Effector memory CD8-positive, alpha-beta T cell (primary cell): Measurements from ENCODE around the gene TMEM209.

Experiments used
- ATAC-seq: fragments of 150-1000 bp; cut with Tn5 transposase; replicated peaks from 2 replicates; pipeline ENCODE4 v1.10.0; 2021; ENCODE audit warnings: mild to moderate bottlenecking, moderate library complexity
- DNase-seq, 3 experiments: peaks; one replicate each; pipeline ENCODE4 v3.0.0; 2021
- H3K27ac Mint-ChIP-seq, 2 donors: one replicate each; pipeline ENCODE4 v1.8.0; 2022; ENCODE audit warnings: mild to moderate bottlenecking in 2 of 2, mixed read lengths in 2 of 2, moderate library complexity in 2 of 2
- H3K27me3 Mint-ChIP-seq, 2 donors: one replicate each; pipeline ENCODE4 v1.8.0; 2022; ENCODE audit warnings: mixed read lengths in 2 of 2
- H3K36me3 Mint-ChIP-seq: one replicate; pipeline ENCODE4 v1.8.0; 2022; ENCODE audit warnings: mild to moderate bottlenecking, moderate library complexity, mixed read lengths; ENCODE audit not compliant: insufficient read depth
- H3K4me1 Mint-ChIP-seq, 2 donors: one replicate each; pipeline ENCODE4 v1.8.0; 2022; ENCODE audit warnings: low read depth in 2 of 2, mixed read lengths in 2 of 2
- H3K4me3 Mint-ChIP-seq, 2 donors: one replicate each; pipeline ENCODE4 v1.8.0; 2022; ENCODE audit warnings: mild to moderate bottlenecking in 2 of 2, mixed read lengths in 2 of 2, moderate library complexity in 2 of 2
- H3K9me3 Mint-ChIP-seq, 2 donors: one replicate each; pipeline ENCODE4 v1.8.0; 2022; ENCODE audit warnings: mixed read lengths in 2 of 2

The TMEM209 gene

DNA sequence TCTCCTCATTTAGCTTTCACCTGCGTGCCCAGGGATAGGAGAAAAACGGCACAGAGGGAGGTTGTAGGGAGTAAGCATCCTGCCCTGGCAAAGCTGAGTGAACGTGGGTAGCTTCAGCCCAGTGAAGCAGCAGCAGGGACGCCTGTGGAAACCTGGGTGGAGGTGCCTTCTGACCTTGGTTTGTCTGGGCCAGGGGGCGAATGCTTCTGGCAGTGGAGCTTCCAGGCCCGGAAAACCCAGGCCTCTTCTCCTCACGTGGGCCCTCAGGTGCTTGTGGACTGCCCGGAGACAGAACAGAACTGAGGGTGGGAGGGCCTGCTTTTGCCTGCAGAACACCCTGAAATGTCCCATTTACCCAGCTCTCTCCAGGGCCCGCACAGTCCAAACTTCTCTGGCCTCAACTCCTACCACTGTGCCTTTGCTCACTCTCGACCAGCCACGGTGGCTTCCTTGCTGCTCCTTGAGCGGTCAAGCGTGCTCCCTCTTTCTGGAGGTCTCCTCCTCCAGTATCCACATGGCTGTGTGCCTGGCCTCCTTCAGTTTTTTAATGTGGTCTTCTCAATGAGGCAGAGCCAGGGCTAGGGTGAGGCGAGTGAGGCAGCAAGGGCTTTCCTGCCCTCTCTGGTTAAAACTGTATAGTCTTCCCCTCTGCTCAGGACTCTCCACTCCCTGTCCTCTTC lies 62.4 kb downstream of the TMEM209 start:
- no peak overlapping the region for H3K27ac Mint-ChIP-seq

DNA sequence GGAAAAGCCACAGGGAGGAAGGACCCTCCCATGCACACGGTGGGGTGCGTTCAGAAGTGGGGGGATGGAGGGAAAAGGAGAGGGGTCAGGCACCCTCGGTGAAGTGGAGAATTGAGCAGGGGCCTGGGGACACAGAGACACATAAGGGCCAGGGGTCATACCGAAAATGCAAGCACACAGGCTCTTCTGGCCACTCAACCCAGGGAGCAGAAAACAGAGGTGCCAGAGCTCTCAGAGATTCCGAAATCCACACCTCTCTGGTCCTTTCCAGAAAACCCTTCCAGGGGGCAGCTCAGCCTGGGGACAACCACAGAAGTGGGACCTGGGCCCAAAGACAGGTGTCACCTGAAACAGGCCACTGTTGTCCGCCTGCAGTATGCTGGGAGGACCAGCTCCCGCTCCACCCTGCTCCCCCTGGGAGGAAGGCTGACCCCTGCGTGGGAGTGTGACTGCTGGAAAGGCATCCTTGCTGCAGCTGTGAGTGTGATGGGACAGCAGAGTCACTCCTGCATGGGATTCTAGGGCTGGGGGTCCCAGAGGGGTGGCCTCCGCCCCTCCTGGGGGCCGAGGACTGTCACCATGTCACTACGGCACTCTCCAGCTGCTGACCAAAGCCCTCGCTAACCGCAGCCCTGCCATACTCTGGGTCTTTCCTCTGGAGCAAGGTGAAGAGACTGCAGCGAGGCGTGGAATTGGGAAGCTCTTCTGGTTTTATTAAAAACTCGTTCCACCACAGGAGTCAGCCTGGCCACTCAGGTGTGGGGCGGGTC lies 63.1 kb downstream of the TMEM209 start:
- H3K27ac Mint-ChIP-seq: peak overlapping the region; percentile 49 to 75
- ATAC-seq (no peak), DNase-seq (no peak)
- no peaks in the 10 kb centered on the region for H3K9me3 Mint-ChIP-seq
- peak overlapping the region; percentile 67 to 69 for H3K4me3 Mint-ChIP-seq
- peaks cover 7% of the 10 kb centered on the region for H3K36me3 Mint-ChIP-seq
- H3K4me1 Mint-ChIP-seq: peaks cover 0 to 8% of the 10 kb centered on the region in 2 donors
- no peaks in the 10 kb centered on the region for H3K27me3 Mint-ChIP-seq

More for the DNA sequence above, 62.4 kb downstream of the TMEM209 start:
- no peaks in the 10 kb centered on the region for H3K27me3 Mint-ChIP-seq
- H3K9me3 Mint-ChIP-seq: no peaks in the 10 kb centered on the region
- H3K4me3 Mint-ChIP-seq: peak overlapping the region in 1 of 2 donors; percentile 40
- H3K4me1 Mint-ChIP-seq: peaks cover 0 to 8% of the 10 kb centered on the region in 2 donors
- peaks cover 7% of the 10 kb centered on the region for H3K36me3 Mint-ChIP-seq
- no peak for ATAC-seq
- no peak for DNase-seq

DNA sequence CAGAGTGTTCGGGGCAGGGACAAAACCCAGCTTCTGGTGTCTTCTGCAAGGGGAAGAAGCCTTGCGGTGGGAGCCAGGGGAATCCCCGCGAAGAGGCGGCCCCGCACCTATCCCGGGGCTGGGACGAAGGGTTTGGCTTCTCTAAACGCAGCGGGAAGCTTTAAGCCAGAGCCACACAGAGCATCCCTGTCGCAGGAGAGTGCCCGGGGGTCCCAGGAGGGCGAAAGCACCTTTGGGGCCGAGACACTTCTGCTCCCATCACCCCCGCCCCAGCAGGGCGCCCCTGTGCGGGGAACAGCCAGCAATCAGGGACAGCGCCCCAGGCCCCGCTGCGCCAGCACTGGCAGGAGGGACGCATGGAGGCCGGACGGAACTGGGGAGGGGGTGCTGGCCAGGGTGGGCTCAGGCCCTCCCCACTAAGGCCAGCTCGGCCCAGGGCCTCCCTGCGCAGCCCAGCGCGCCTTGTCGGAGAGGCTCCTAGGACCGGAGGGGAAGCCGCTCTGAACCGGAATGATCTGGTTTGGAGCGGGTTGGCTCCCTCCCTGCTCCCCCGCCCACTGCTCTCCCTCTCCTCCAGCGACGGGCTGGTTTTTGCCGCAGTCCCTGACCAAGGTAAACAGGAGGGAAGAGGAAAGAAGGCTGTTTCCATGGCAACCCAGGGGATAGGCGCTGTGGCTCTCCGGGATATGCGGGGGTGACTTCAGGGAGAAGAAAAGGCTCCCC lies 63.9 kb downstream of the TMEM209 start:
- Mint-ChIP-seq H3K4me1 (peaks cover 3 to 11% of the 10 kb centered on the region in 2 donors), H3K27me3 (no peaks in the 10 kb centered on the region), H3K36me3 (peaks cover 7% of the 10 kb centered on the region), H3K9me3 (no peaks in the 10 kb centered on the region), H3K27ac (peak overlapping the region; percentile 49 to 75), H3K4me3 (peak overlapping the region; percentile 67 to 69)
- peak; percentile 44 for ATAC-seq
- DNase-seq: no peak

DNA sequence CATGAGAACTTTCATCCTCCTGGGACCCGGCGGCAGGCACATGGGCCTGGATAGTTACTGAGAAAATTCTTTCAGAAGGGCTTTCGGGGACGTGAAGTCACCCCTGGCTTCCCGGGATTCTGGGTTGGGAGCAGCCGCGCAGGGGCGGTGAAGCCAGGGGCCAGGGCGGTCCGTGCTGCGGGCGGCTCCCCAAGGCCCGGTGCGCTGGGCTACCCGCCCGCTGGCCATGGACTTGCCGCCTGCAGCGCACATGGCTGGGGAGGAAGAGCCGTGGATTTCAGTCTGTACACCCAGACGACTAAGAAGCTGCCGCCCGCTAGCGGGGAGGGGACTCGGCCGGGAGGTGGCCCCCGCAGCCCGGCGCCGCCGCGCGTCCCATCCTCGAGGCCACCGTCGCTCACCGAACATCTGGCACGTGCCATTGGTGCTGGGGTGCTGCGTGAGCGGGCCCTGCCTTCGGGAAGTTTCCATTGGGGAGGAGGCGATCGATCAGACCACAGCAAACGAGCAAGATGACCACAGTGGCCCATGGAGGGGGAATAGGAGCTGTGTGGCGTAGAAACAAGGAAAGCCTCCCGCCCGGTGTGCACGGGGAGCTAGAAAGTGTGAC lies 64.5 kb downstream of the TMEM209 start:
- H3K4me1 Mint-ChIP-seq: peaks cover 10 to 18% of the 10 kb centered on the region in 2 donors
- peak overlapping the region; percentile 67 to 69 for H3K4me3 Mint-ChIP-seq
- no peaks in the 10 kb centered on the region for H3K9me3 Mint-ChIP-seq
- peak overlapping the region in 1 of 2 donors; percentile 75 for H3K27ac Mint-ChIP-seq
- no peak for DNase-seq
- no peaks in the 10 kb centered on the region for H3K27me3 Mint-ChIP-seq
- peaks cover 9% of the 10 kb centered on the region for H3K36me3 Mint-ChIP-seq
- ATAC-seq: no peak

DNA sequence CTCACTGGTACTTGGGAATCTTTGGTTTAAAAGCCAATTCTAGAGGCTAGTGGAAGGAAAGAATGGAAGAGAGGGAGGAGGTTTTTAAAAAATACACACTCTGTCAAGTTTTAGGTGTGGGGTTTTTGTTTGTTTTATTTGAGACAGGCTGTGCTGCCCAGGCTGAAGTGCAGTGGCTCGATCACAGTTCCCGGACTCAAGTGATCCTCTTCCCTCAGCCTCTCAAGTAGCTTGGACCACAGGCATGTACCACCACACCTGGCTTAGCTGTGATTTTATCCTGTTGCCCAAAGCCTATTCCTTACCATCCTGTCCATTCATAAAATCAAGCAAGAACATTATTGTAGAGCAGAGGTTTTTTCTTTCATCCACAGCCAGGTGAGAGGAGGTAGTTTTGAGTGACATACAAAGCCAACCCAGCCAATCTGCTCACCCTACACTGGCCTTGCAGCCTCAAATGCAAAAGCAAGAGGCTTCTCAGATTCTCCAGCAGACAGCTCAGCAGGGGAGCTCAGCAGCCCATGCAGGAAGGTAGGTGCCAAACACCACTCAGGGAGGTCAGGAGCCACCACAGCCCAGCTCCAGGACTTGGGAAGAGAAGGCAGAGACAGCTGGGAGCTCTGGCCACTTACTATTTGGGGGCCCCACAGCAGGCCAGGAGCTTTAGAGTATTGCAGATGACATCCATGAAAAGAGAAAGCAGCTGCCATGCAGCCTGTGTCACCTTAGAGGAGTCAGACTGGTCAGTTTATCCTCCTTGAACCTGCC lies 65.8 kb downstream of the TMEM209 start:
- no peaks in the 10 kb centered on the region for H3K9me3 Mint-ChIP-seq
- H3K4me3 Mint-ChIP-seq: no peak overlapping the region
- H3K36me3 Mint-ChIP-seq: peaks cover 15% of the 10 kb centered on the region
- H3K27me3 Mint-ChIP-seq: no peaks in the 10 kb centered on the region
- H3K4me1 Mint-ChIP-seq: peaks cover 13 to 18% of the 10 kb centered on the region in 2 donors
- ATAC-seq (no peak), DNase-seq (no peak)
- H3K27ac Mint-ChIP-seq: no peak overlapping the region

DNA sequence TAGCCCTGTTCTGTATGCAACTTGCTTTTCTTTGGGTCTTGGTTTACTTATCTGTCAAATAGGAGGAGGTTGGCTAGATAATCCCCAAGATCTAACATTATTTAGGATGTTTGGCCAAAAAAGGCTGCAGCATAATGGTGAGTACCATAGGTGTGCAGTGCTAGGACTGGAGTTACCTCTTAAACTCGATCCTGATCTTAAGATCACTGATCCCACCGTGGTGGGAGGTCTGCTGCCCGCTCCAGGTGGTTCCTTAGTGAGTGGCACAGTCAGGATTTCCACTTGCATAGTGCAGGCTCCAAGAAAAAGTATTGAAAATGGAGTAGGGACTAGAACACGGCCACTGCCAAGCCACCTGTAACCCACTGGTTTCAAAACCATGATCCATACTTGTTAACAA lies 68.0 kb downstream of the TMEM209 start:
- Mint-ChIP-seq H3K4me1 (peaks cover 13 to 18% of the 10 kb centered on the region in 2 donors), H3K36me3 (peaks cover 15% of the 10 kb centered on the region), H3K27ac (no peak overlapping the region), H3K27me3 (no peaks in the 10 kb centered on the region), H3K9me3 (no peaks in the 10 kb centered on the region), H3K4me3 (no peak overlapping the region)
- no peak for ATAC-seq
- no peak for DNase-seq

DNA sequence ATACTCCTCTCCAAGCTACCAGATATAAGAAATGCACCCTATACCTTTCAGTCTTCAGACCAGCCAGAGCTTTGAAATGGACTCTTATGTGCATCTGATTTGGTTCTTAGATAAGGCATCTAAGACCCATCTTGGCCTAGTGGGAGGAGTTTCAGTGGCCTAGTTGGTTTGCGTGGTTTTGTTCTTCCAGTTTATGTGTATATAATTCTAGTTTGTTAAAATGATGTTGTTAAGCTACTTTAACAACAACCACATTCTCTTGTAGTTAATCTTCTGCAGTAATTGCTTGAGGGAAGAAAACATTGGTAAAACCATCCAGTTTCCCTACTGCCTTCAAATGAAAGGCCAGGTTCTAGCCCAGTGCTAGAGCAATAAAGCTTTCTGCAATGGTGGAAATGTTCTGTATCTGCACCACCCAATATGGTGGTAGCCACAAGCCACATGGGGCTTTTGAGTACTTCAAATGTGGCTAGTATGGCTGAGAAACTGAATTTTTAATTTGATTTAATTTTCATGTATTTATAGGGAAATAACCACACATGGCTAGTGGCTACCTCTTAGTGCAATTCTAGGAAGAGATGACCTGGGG lies 68.5 kb downstream of the TMEM209 start:
- DNase-seq (no peak), ATAC-seq (no peak)
- no peaks in the 10 kb centered on the region for H3K27me3 Mint-ChIP-seq
- no peak overlapping the region for H3K4me3 Mint-ChIP-seq
- H3K4me1 Mint-ChIP-seq: peaks cover 13 to 17% of the 10 kb centered on the region in 2 donors
- H3K36me3 Mint-ChIP-seq: peaks cover 19% of the 10 kb centered on the region
- H3K27ac Mint-ChIP-seq: no peak overlapping the region
- H3K9me3 Mint-ChIP-seq: no peaks in the 10 kb centered on the region

DNA sequence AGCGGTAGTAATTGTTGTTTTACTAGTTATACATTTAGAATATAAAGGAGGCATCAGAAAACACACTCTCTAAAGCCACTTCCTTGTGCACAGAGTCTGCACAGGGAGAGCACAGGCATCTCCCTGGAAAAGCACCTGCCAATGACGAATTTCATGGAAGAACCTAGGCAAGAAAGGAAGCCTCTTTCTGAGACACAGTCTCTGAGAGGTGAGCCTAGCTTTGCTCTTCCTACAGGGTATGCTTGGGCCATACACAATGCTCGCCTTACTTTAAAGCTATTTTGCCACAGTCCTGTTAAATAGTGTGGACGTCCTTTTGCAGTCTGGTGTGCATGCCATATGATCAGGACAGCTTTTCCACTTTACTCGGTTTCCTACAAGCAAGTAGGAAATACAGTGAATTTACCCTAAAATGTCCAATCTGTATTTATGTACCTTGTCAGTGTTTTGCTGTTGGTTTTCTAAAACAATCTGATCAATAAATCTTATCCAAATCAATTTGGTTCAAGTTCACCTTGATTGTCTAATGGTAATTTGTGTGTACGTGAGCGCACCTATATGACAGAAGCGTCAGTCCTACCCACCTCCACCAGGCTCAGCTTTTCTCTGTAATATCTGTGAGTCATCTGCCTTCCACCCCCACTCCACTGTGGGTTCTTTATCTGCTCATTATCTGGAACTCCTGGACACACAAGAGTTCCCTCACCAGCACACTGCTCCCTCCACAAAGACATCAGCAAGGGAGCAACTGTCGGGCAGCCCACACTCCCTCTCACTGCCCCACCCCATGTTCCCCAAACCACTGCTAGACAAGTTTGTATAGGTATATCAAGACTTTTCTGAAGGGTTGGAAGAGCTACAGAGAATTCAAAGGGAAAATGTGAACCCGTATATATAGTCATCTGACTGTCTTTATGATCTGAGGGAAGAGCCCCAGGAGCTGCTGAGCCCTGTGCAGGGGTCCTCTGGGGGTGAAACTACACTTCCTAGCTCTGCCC lies 69.7 kb downstream of the TMEM209 start:
- DNase-seq (no peak), ATAC-seq (no peak)
- Mint-ChIP-seq H3K27me3 (no peaks in the 10 kb centered on the region), H3K9me3 (no peaks in the 10 kb centered on the region), H3K36me3 (peaks cover 31% of the 10 kb centered on the region), H3K4me1 (peaks cover 13 to 15% of the 10 kb centered on the region in 2 donors), H3K4me3 (no peak overlapping the region), H3K27ac (no peak overlapping the region)

DNA sequence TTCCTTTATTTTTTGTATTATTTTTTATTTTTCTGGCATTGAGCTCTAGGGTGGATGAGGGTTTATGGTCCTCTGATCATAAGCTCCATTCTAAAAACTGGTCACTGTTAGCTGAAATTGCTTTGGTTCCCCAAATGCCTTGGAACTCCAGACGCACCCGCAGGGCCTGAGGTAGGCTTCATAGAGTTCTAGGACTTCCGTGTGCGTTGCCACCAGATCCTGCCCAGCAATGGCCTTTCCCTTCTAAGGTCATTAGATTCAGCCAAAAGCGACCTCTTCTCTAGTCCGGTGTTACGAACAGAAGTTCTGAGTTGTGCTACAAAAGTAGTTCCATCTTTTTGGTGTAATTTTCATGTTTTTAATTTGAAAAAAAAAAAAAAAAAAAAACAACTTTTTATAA lies 70.5 kb downstream of the TMEM209 start:
- Mint-ChIP-seq H3K4me3 (no peak overlapping the region), H3K27ac (no peak overlapping the region), H3K36me3 (peaks cover 37% of the 10 kb centered on the region), H3K4me1 (peaks cover 13 to 15% of the 10 kb centered on the region in 2 donors), H3K27me3 (no peaks in the 10 kb centered on the region), H3K9me3 (no peaks in the 10 kb centered on the region)
- ATAC-seq: no peak
- no peak for DNase-seq

DNA sequence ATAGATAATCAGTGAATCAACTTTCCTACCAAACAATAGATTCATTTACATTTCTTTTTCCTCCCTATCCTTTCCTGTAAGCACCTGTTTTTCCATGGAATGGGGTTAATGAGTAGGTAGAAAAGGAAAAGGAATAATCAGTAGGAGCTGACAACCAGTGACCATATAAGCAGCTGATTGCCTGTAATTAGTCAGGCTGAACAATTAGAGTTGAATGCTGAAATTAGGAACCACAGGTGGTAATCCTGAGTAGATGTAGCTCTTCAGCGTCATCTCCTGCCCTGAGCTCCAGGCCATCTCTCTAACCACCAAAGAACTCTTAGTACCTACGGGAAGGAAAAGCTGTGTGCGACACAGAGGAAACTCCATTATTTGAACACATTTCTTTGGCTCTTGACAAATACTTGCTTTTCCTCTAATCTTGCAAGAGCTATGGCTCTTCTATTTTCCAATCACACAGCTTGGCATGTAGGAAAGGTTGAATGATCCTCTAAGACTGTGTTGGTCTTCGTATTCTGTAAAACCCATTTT lies 71.0 kb downstream of the TMEM209 start:
- no peak overlapping the region for H3K27ac Mint-ChIP-seq
- H3K4me3 Mint-ChIP-seq: no peak overlapping the region
- peaks cover 41% of the 10 kb centered on the region for H3K36me3 Mint-ChIP-seq
- DNase-seq: no peak
- H3K27me3 Mint-ChIP-seq: no peaks in the 10 kb centered on the region
- no peak for ATAC-seq
- H3K4me1 Mint-ChIP-seq: peaks cover 12 to 13% of the 10 kb centered on the region in 2 donors
- no peaks in the 10 kb centered on the region for H3K9me3 Mint-ChIP-seq

DNA sequence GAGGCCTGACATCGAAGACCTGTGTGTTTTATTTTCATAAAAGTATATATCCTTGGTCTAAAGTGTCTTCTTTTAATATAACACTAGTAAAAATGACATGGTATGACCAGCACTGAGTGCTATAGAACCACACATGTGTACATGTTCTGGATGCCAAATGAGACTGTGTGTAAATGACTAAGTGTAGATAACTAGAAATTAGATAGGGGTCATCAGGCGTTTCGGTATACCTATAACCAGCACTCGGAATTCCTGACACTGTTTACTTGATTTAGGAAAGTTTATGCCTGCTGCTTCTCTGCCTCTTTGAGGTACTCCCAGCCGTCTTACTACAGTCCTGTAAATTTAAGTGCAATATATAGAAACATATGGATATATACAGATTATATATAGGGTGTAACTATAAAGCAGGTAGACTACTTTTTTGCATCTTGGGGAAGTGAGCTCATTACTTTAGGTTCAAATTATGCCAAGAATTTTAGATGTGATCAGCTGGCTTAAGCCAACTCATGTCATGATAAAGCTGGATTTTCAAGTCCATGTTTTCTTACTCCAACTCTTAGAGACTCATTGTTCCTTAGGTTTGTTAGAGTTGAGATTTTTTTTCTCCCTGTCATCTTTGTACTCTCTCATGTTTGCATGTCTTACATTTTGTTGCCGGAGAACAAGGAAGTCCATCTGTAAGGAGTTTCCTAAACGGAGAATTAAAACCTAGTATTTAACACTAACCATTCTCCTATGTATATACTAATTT lies 72.0 kb downstream of the TMEM209 start:
- Mint-ChIP-seq H3K27ac (no peak overlapping the region), H3K4me1 (peaks cover 12 to 13% of the 10 kb centered on the region in 2 donors), H3K4me3 (no peak overlapping the region), H3K9me3 (no peaks in the 10 kb centered on the region), H3K36me3 (peaks cover 39% of the 10 kb centered on the region), H3K27me3 (no peaks in the 10 kb centered on the region)
- DNase-seq (no peak), ATAC-seq (no peak)
